Testis (tissue), 2 donors: ENCODE data around the gene SP140.

ENCODE experiments used
- CTCF ChIP-seq, 3 experiments: fragments of 450-650 bp in 2 of 3; fragments of 200-600 bp in 1 of 3; sonication (generic) in 1 of 3; IDR thresholded peaks; one replicate each; pipeline ENCODE4 v1.5.1; 2016 to 2019; ENCODE audit warnings: antibody characterized with exemption in 3 of 3, mild to moderate bottlenecking in 2 of 3, moderate library complexity in 1 of 3
- POLR2A ChIP-seq: fragments of 450-650 bp; IDR thresholded peaks from one replicate; pipeline ENCODE4 v1.6.1; 2017; ENCODE audit warnings: antibody characterized with exemption, mild to moderate bottlenecking, moderate library complexity

GRCh38 chr2:230266638-230267037 is 41.1 kb downstream of the SP140 start:
- TF ChIP-seq POLR2A (no peak), CTCF (IDR thresholded peaks at IDR 0.05) (no peak)
